Testis (tissue), 3 donors: ENCODE results near the gene AK1. TPM values are rescaled to one million over a fixed set of nuclear protein-coding genes. Genes with fewer than 3 reads are reported as not detected.

Source experiments
- DNase-seq: peaks from one replicate; pipeline ENCODE4 v3.0.0-alpha.2; 2019
- H3K27ac ChIP-seq, 2 donors: fragments of 200-600 bp; sonication (generic); one replicate each; pipeline ENCODE4 v1.5.1; 2019
- H3K27me3 ChIP-seq: fragments of 200-600 bp; sonication (generic); one replicate; pipeline ENCODE4 v1.5.1; 2019
- H3K36me3 ChIP-seq: fragments of 200-600 bp; sonication (generic); one replicate; pipeline ENCODE4 v1.5.1; 2017; ENCODE audit warnings: low read depth; ENCODE audit errors: missing control alignments
- H3K4me1 ChIP-seq: fragments of 200-600 bp; sonication (generic); one replicate; pipeline ENCODE4 v1.5.1; 2019
- H3K4me3 ChIP-seq, 2 donors: fragments of 200-600 bp; sonication (generic); one replicate each; pipeline ENCODE4 v1.5.1; 2017 to 2019
- H3K9me3 ChIP-seq: fragments of 200-600 bp; sonication (generic); one replicate; pipeline ENCODE4 v1.5.1; 2017
- CTCF ChIP-seq, 3 experiments: fragments of 450-650 bp in 2 of 3; fragments of 200-600 bp in 1 of 3; sonication (generic) in 1 of 3; IDR thresholded peaks; one replicate each; pipeline ENCODE4 v1.5.1; 2016 to 2019; ENCODE audit warnings: antibody characterized with exemption in 3 of 3, mild to moderate bottlenecking in 2 of 3, moderate library complexity in 1 of 3
- POLR2A ChIP-seq: fragments of 450-650 bp; IDR thresholded peaks from one replicate; pipeline ENCODE4 v1.6.1; 2017; ENCODE audit warnings: antibody characterized with exemption, mild to moderate bottlenecking, moderate library complexity
- WGBS, 2 donors: methylation state at CpG; one replicate each; pipeline ENCODE4 v1.1.5; 2018; 5-methylcytosine and 5-hydroxymethylcytosine counted together
- intact Hi-C: fragments of 100-400 bp; cut with DNase I; formaldehyde crosslinking; loops from one replicate; pipeline ENCODE4 v1.15.1; 2023; ENCODE audit warnings: low total_unique reads
- polyA plus RNA-seq: library from polyadenylated mRNA; stranded (reverse); fragments of 350-450 nt; fragmentation: Illumina TruSeq; extraction: RNeasy Lipid Tissue Mini Kit (QIAGEN cat#74804); gene quantifications from one replicate; pipeline ENCODE4 v1.2.3, GENCODE V29; 2014; ENCODE audit warnings: low read depth, low replicate concordance; ENCODE audit not compliant: insufficient read depth
- total RNA-seq, 2 donors: library from RNA; depleted of rRNA; stranded (reverse); fragments of >200 nt; gene quantifications; one replicate each; pipeline ENCODE4 v1.2.3, GENCODE V29; 2016

AK1 gene
- total and polyA plus RNA-seq, 3 donors from 2014 or later: 86.7 to 154 (median 103) TPM

- Histone ChIP-seq H3K9me3 (no peaks in the 10 kb centered on the region), H3K36me3 (no peaks in the 10 kb centered on the region), H3K27ac (peak overlapping the region; percentile 71 to 72), H3K4me1 (peaks cover 49% of the 10 kb centered on the region), H3K4me3 (no peak overlapping the region), H3K27me3 (no peaks in the 10 kb centered on the region)
- TF ChIP-seq POLR2A: no peak
- TF ChIP-seq CTCF (IDR thresholded peaks at IDR 0.05): no peak
- intact Hi-C loops: no loop called here
- DNase-seq: no peak
- 66 to 81% methylated on average over 4 to 5 of the region's 5 CpGs for WGBS, 2 donors
These were observed 27.7 kb upstream of the AK1 start for GRCh38 chr9:127905004-127905728.

GRCh38 chr9:127904561-127905003 lies 27.1 kb upstream of the AK1 start:
- no peak for DNase-seq
- H3K36me3 ChIP-seq: no peaks in the 10 kb centered on the region
- no peaks in the 10 kb centered on the region for H3K9me3 ChIP-seq
- H3K27ac ChIP-seq: peak overlapping the region; percentile 71 to 72
- intact Hi-C loops: no loop called here
- no peak overlapping the region for H3K4me3 ChIP-seq
- 40 to 53% methylated on average over 9 to 12 of the region's 12 CpGs for WGBS, 2 donors
- H3K4me1 ChIP-seq: peaks cover 49% of the 10 kb centered on the region
- TF ChIP-seq CTCF (IDR thresholded peaks at IDR 0.05) (no peak), POLR2A (no peak)
- H3K27me3 ChIP-seq: no peaks in the 10 kb centered on the region

DNA sequence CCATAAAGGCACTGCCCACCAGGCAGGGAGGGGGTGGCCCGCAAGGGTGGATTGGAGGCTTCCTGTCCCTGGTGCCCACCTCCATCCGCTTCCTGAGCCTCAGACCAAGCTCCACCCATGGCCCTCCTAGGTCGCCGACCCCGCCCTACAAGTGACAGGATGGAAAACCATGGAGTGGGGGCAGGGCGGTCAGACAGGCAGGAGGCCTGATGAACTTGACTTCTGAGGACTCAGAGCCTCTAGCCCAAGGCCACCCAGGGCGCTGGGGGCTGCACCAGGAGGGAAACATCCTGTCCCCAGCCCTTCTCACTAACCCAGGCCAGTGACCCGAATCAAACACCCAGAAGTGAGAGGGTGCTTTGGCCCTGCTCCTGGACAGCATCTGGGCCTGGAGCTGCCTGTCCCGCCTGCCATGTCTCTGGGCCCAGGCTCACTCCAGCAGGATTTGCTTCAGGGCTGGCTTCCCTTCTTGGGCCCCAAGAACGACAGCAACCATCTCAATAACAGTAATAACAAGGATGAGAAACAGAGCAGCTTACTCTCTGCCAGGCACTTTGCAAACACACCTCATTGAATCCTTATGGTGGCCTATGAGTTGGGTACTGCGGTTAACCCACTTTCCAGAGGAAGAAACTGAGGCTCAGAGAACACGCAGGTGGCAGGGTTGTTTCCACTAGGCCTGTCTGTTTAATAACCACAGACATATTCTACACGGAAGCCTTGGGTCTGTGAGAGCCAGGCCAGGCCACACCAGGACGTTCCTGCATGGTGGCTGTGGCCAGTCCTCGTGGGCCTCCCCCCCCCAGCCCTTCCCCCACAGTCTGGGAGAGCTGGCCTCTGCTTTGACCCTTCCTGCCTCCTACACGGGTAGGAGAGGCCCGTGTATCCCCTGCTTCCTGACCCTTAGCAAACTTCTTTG lies 26.3 kb upstream of the AK1 start:
- no peak for TF ChIP-seq POLR2A
- no peak for TF ChIP-seq CTCF (IDR thresholded peaks at IDR 0.05)
- Histone ChIP-seq H3K36me3 (no peaks in the 10 kb centered on the region), H3K27me3 (no peaks in the 10 kb centered on the region), H3K4me3 (no peak overlapping the region), H3K4me1 (peaks cover 49% of the 10 kb centered on the region), H3K9me3 (no peaks in the 10 kb centered on the region), H3K27ac (peak overlapping the region; percentile 71 to 72)
- intact Hi-C loops: no loop called here
- 49 to 60% methylated on average over 10 to 17 of the region's 17 CpGs for WGBS, 2 donors
- peak; percentile 69 for DNase-seq

DNA sequence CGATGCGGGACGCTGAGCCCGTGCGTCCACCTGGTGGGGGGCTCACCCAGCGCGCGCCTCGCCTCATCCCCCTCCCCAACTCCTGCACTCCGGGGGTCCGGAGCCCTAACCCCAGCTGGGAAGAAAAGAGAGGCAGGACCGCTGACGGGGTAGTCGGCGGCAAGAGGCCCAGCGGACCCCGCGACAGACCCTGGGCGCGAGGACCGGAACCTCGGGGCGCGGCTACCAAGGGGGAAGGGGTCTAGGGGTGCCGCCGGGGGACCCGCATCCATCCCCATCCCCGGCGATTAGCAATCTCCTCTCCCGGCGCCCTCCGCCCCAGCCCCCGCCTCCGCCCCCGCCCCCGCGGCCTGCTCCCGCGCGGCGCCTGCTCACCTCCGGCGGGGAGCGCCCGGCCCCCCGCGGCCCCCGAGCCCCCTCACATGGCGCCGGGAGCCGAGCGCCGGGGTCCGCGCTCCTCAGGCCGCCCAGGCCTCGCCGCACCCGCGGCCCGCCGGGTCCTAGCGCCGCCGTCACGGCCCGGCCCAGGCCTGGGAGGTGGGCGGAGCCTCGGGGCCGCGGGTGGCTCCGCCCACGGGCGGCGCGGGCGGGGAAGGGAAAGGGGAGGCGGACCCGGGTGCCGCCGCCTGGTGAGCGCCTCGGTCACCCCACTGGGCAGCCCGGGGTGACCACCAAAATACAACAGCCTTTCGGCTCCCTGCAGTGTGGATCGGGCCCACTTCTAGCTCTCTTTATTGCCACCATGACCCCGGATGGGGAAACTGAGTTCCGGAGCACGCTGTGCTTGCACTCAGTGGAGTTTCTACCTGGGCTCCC lies 21.9 kb upstream of the AK1 start, which contains the start of gene ST6GALNAC6:
Gene ST6GALNAC6 (minus strand): TSS at position 476 of the 816 bp plus-strand sequence. CDS start 1,622 bp downstream, outside the sequence.
- peak within 1 kb of the TSS; percentile 92 to 94 for H3K27ac ChIP-seq
- H3K4me1 ChIP-seq: peaks cover 41% of the 10 kb centered on the region
- peak within 1 kb of the TSS; percentile 85 to 94 for H3K4me3 ChIP-seq
- TF ChIP-seq CTCF (IDR thresholded peaks at IDR 0.05) (peak in 1 of 3 experiments; percentile 10), POLR2A (no peak)
- WGBS, 2 donors: 2 to 3% methylated on average over 7 to 53 of the region's 89 CpGs
- intact Hi-C loops: no loop called here
- H3K27me3 ChIP-seq: no peaks in the 10 kb centered on the region
- no peaks in the 10 kb centered on the region for H3K9me3 ChIP-seq
- no peaks in the 10 kb centered on the region for H3K36me3 ChIP-seq
- DNase-seq: peak; percentile 75
